ENCODE measurements around the gene PPIB. TPM values are rescaled to one million over a fixed set of nuclear protein-coding genes. Genes with fewer than 3 reads are reported as not detected.
"Not testable (repeated sequence)": the region's sequence is repeated elsewhere in the genome, so short reads cannot be mapped to it uniquely, and the experiment has no call there.

PPIB gene
- total RNA-seq, 1 donor from 2014 or later = 186 TPM

DNA sequence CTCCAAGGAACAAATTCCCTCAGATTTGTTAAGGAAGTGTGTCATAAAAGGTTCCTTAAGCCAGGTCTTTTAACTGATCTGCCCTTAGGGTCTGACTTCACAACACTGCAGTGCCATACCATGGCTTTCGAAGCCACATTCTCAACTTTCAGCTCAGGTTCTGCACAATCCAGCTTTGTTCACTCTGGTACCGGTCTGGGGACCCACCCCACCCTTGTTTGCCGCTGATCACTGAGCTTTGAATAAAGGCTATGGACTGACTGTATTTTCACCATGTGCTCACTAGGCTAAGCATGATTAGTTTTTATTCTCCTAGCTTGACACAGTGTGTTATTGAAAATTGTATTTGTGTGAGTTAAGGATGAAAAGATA lies 51.2 kb downstream of the PPIB start:
- no peak for FAIRE-seq
- no peak for DNase-seq (ENCODE audit: low spot score in 2 of 2)

DNA sequence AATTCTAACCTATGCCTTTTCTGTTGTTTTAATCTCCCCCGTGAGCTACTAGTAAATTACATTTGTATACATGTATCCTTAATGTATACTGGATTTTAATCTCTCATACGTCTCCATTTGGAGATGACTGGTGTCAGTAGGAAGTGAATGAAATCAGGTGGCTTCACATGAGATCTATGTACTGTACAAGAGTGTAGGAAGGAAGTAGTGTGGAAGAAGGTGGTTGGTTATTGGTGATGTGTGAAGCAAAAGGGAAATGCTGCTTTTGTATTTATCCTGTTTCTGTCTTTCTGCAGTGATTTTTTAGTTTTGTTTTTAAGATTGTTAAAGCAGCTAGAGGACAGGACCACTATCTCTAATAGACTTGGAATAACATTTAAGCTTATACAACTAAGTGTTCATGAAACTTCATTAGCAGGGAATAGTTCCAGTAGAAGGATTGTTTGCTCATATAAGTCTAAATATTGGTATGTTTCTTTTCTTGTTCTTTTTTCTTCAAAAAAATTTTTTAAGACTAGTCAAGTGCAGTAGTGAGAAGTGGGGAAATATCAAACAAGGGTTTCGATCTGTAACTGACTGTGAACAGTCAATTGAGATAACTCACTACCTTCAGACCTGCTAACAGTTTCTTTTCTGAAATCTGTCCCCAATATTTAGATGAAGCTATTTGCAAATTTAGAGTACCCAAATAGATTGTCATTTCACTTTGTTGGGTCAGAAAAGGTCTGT lies 51.7 kb downstream of the PPIB start:
- no peak for DNase-seq (ENCODE audit: low spot score in 2 of 2)

GRCh38 chr15:64110108-64110701 lies 52.6 kb downstream of the PPIB start:
- not testable (repeated sequence) for DNase-seq (ENCODE audit: low spot score in 2 of 2); FAIRE-seq

More for the DNA sequence above, 51.7 kb downstream of the PPIB start:
- no peak for FAIRE-seq

DNA sequence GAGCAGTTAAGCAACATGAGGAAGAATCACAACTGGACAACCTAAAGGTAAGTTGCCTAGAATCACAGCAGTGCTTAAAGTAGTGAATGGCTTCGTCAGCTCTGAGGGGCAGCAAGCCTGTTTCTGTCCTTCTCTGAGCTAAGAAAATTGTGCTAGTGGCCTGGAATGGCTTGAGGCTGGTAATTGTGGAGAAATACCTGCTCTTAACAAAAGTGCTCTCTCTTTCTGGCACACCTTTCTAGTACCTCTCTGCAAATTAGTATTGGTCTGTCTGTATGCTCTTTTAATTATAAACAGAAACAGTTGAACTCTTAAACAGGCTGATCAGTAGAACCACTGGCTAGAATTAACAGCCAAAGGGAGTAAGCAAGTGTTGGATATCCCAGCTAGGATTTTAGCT lies 55.5 kb downstream of the PPIB start:
- FAIRE-seq (no peak), DNase-seq (ENCODE audit: low spot score in 2 of 2) (no peak)

Small RNA genes within 50 kb of the gene (small RNA-seq; reads per million reads assigned to genes)
- not detected for gene RF00019

Other genes starting within 250 kb of the PPIB start
- gene DAPK2, start 116.5 kb downstream of the PPIB start, total RNA-seq = 0.82 TPM
- gene CIAO2A, start 69.2 kb downstream of the PPIB start, total RNA-seq = 44.8 TPM
- 26.5 TPM for gene SNX1, start 67.0 kb downstream of the PPIB start, total RNA-seq
- 7.7 TPM for gene SNX22, start 11.3 kb downstream of the PPIB start, total RNA-seq
- 46.1 TPM for gene CSNK1G1, start 193.2 kb upstream of the PPIB start, total RNA-seq
- 2.9 TPM for gene PCLAF, start 218.4 kb upstream of the PPIB start, total RNA-seq
- 14.3 TPM for gene TRIP4, start 224.8 kb upstream of the PPIB start, total RNA-seq